Activated CD8-positive, alpha-beta T cell treated with anti-CD3 and anti-CD28 coated beads, Interleukin-2, amount 10 ng/mL, durations not matched to agents 7 days and 5 days (primary cell): ENCODE measurements around the gene IZUMO2. TPM values are rescaled to one million over a fixed set of nuclear protein-coding genes. Genes with fewer than 3 reads are reported as not detected.
"Not testable (repeated sequence)": the region's sequence is repeated elsewhere in the genome, so short reads cannot be mapped to it uniquely, and the experiment has no call there.

Experiments used
- ATAC-seq: fragments of 150-1000 bp; cut with Tn5 transposase; one replicate; pipeline ENCODE4 v1.10.0; 2021; ENCODE audit warnings: moderate library complexity
- CTCF ChIA-PET: fragments of 350-600 bp; sonication (Branson Sonifier 250); formaldehyde crosslinking; loops from one replicate; lab custom pipeline; 2021; ENCODE audit warnings: antibody characterized with exemption; lab: Charles Lee
- POLR2A ChIA-PET: fragments of 350-600 bp; sonication (Branson Sonifier 250); formaldehyde crosslinking; loops from one replicate; lab custom pipeline; 2021; ENCODE audit warnings: antibody characterized with exemption; lab: Charles Lee
- DNase-seq: peaks from one replicate; pipeline ENCODE4 v3.0.0-alpha.2; 2020
- H3K27ac Mint-ChIP-seq: one replicate; pipeline ENCODE4 v1.8.0; 2021; ENCODE audit warnings: mild to moderate bottlenecking, mixed read lengths
- H3K27me3 Mint-ChIP-seq: one replicate; pipeline ENCODE4 v1.8.0; 2021; ENCODE audit warnings: low read depth, mixed read lengths
- H3K36me3 Mint-ChIP-seq: one replicate; pipeline ENCODE4 v1.8.0; 2021; ENCODE audit warnings: low read depth, mixed read lengths
- H3K4me1 Mint-ChIP-seq: one replicate; pipeline ENCODE4 v1.8.0; 2021; ENCODE audit warnings: low read depth, mixed read lengths
- H3K4me3 Mint-ChIP-seq: one replicate; pipeline ENCODE4 v1.8.0; 2021; ENCODE audit warnings: mild to moderate bottlenecking, mixed read lengths
- H3K9me3 Mint-ChIP-seq: one replicate; pipeline ENCODE4 v1.8.0; 2022; ENCODE audit warnings: mixed read lengths; ENCODE audit not compliant: insufficient read depth
- total RNA-seq, 2 experiments: library from RNA; stranded (reverse); gene quantifications; one replicate each; pipeline ENCODE4 v1.2.3, GENCODE V29; 2021

IZUMO2 gene
- total RNA-seq, 2 experiments from 2014 or later = not detected

DNA sequence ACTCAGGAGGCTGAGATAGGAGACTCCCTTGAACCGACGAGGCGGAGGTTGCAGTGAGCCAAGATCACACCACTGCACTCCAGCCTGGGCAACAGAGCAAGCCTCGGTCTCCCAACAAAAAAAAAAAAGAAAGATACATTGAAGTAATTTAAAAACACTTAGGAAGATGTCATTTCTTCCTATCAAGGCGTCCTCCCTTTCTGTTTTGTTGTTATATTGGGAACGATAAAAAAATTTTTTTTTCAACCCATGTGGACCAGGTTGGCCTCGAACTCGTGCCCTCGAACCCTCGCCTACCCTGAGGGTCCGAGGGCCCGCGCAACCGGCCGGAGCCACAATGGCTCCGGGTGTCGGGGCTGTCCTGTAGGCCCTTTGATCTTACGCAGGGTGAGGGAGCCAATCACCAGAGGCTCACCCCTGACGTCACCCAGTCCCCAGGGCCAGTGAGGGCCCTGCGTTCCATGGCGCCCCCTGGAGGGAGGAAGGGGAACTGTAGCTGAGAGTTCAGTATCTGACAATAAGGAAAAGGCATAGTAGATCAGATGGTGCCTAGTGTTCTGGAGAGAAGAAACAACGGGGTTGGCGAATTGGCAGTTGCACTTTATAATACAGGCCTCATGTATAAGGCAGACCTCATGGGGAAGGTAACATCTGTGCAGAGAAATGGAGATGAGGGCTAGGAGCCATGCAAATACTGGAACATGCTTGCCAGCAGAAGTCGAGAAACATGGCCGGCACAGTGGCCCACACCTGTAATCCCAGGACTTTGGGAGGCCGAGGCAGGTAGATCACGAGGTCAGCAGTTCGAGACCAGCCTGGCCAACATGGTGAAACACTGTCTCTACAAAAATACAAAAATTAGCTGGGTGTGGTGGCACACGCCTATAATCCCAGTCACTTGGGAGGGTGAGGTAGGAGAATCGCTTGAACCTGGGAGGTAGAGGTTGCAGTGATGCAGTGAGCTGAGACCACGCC, 29.3 kb downstream of the IZUMO2 start:
- H3K4me3 Mint-ChIP-seq, CTCF ChIA-PET, POLR2A ChIA-PET, DNase-seq, H3K9me3 Mint-ChIP-seq, H3K4me1 Mint-ChIP-seq, H3K27me3 Mint-ChIP-seq, H3K36me3 Mint-ChIP-seq, ATAC-seq, H3K27ac Mint-ChIP-seq: not testable (repeated sequence)

DNA sequence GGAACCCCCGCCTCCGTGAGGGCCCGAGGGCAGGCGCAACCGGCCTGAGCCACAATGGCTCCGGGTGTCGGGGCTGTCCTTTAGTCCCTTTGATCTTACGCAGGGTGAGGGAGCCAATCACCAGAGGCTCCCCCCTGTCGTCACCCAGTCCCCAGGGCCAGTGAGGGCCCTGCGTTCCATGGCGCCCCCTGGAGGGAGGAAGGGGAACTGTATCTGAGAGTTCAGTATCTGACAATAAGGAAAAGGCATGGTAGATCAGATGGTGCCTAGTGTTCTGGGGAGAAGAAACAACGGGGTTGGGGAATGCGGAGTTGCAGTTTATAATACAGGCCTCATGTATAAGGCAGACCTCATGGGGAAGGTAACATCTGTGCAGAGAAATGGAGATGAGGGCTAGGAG, 59.1 kb downstream of the IZUMO2 start:
- ATAC-seq, H3K27me3 Mint-ChIP-seq, H3K4me3 Mint-ChIP-seq, H3K36me3 Mint-ChIP-seq, H3K4me1 Mint-ChIP-seq, CTCF ChIA-PET, H3K27ac Mint-ChIP-seq, POLR2A ChIA-PET, H3K9me3 Mint-ChIP-seq, DNase-seq: not testable (repeated sequence)

DNA sequence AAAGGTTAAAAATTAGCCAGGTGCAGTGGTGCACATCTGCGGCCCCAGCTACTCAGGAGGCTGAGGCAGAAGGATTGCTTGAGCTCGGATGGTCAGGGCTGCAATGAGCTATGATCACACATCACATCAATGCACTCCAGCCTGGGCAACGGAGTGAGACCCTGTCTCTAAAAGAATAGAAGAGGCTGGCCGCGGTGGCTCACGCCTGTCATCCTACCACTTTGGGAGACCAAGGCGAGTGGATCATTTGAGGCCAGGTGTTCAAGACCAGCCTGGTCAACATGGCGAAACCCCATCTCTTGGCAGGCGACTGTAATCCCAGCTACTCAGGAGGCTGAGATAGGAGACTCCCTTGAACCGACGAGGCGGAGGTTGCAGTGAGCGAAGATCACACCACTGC, 59.7 kb downstream of the IZUMO2 start:
- H3K4me3 Mint-ChIP-seq, H3K36me3 Mint-ChIP-seq, H3K27ac Mint-ChIP-seq, H3K27me3 Mint-ChIP-seq, CTCF ChIA-PET, ATAC-seq, H3K4me1 Mint-ChIP-seq, H3K9me3 Mint-ChIP-seq, POLR2A ChIA-PET, DNase-seq: not testable (repeated sequence)

Other genes with a start within 250 kb of the IZUMO2 start
- 1 to 10 TPM; 7.1 to 9.3 TPM for gene ATF5, start 234.1 kb downstream of the IZUMO2 start, total RNA-seq
- gene NUP62, start 233.8 kb downstream of the IZUMO2 start, total RNA-seq = 100 to 1,000 TPM; 116 to 122 TPM
- gene SIGLEC11, start 202.1 kb downstream of the IZUMO2 start, total RNA-seq = not detected
- 10 to 100 TPM; 67.7 to 74.8 TPM for gene VRK3, start 137.9 kb downstream of the IZUMO2 start, total RNA-seq
- gene ZNF473, start 137.3 kb downstream of the IZUMO2 start, total RNA-seq = 1 to 10 TPM; 8.3 to 9.0 TPM
- gene MYH14, start 40.3 kb upstream of the IZUMO2 start, total RNA-seq = not detected
- under 1 TPM; 0.39 to 0.47 TPM for gene KCNC3, start 166.1 kb upstream of the IZUMO2 start, total RNA-seq
- 1 to 10 TPM in 1 of 2 experiments, under 1 TPM in 1; 0.73 to 1.2 TPM for gene NAPSA, start 202.4 kb upstream of the IZUMO2 start, total RNA-seq
- gene NR1H2, start 213.2 kb upstream of the IZUMO2 start, total RNA-seq = 10 to 100 TPM; 56.4 to 64.1 TPM
- gene POLD1, start 221.1 kb upstream of the IZUMO2 start, total RNA-seq = 100 to 1,000 TPM; 163 to 181 TPM